ENCODE measurements around the gene TK2.
A peak's percentile ranks its signal among the peaks of the same experiment; 100 is the strongest.
"Not testable (repeated sequence)": the region's sequence is repeated elsewhere in the genome, so short reads cannot be mapped to it uniquely, and the experiment has no call there.

TK2 gene

GRCh38 chr16:66469947-66470546 lies 79.9 kb downstream of the TK2 start:
- peak overlapping the region in 1 of 2 donors; percentile 59 for H3K27ac Mint-ChIP-seq
- DNase-seq, result no peak
- H3K27me3 Mint-ChIP-seq, result no peaks in the 10 kb centered on the region
- H3K4me3 Mint-ChIP-seq, result no peak overlapping the region
- H3K4me1 Mint-ChIP-seq, result peaks cover 16% of the 10 kb centered on the region
- no peaks in the 10 kb centered on the region for H3K9me3 Mint-ChIP-seq
- no peak for ATAC-seq

DNA sequence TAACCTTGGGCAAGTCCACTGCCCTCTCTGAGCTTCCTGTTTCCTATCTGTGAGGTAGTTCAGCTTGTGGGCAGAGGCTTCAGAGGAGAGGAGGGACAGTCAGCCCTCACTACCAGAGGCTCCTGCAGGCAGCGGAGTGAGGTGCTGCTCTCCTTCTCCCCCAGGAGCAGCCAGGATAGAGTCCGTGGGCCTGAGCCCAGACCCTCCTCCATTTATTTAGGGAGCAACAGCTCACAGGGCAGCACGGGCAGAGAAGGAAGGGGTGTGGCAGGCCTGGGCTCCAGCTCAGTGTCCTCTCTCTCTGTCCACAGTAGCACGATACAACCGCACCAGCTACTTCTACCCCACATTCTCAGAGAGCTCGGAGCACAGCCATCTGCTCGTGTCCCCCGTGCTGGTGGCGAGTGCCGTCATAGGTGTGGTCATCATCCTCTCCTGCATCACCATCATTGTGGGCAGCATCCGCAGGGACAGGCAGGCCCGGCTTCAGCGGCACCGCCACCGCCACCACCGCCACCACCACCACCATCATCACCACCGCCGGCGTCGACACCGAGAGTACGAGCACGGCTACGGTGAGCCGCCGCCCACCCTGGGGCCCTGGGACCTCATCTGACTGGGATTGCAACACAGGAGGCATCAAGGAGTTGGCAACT lies 80.5 kb downstream of the TK2 start:
- no peaks in the 10 kb centered on the region for H3K27me3 Mint-ChIP-seq
- H3K27ac Mint-ChIP-seq, result peak overlapping the region in 1 of 2 donors; percentile 64
- DNase-seq (no peak), ATAC-seq (no peak)
- H3K4me1 Mint-ChIP-seq, result peaks cover 10% of the 10 kb centered on the region
- no peaks in the 10 kb centered on the region for H3K9me3 Mint-ChIP-seq
- H3K4me3 Mint-ChIP-seq, result no peak overlapping the region

DNA sequence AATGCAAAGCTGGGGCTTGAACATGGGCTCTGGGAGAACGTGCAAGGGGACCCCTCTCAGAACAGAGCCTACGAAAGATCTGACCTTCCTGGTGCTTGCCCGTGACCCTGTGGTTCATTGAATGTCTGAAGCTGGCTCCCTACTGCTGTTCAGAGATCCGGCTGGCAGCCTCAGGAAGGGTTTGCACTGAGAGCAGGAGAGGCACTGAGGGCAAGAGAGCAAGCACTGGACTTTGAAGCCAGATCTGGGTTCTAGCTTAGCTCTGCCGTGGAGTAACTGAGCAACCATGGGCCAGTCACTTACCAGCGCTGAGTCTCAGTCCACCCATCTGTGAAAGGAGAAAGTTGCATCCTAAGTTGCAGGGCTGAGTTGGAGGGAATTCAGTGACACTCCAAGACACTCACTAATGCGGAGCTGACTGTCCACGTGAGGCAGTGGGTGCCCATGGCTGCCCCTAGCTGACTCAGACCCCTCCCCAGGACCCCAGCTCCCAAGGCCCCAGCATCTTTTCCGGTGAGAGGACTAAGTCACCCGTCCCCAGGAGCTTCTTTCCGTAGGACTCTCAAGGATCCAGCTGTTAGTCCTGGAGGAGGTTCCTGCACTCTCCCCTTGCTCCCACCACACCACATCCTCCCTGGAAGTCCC lies 81.5 kb downstream of the TK2 start:
- no peak for DNase-seq
- ATAC-seq, result no peak
- H3K27me3 Mint-ChIP-seq, result peaks cover 9% of the 10 kb centered on the region
- H3K4me3 Mint-ChIP-seq, result no peak overlapping the region
- no peak overlapping the region for H3K27ac Mint-ChIP-seq
- no peaks in the 10 kb centered on the region for H3K9me3 Mint-ChIP-seq
- H3K4me1 Mint-ChIP-seq, result no peaks in the 10 kb centered on the region

- no peak for ATAC-seq
- H3K4me3 Mint-ChIP-seq, result no peak overlapping the region
- H3K27ac Mint-ChIP-seq, result no peak overlapping the region
- peaks cover 17% of the 10 kb centered on the region for H3K27me3 Mint-ChIP-seq
- no peak for DNase-seq
- H3K4me1 Mint-ChIP-seq, result no peaks in the 10 kb centered on the region
- H3K9me3 Mint-ChIP-seq, result no peaks in the 10 kb centered on the region
Observed at GRCh38 chr16:66467611-66468010, 82.3 kb downstream of the TK2 start.

GRCh38 chr16:66466636-66467035 lies 83.3 kb downstream of the TK2 start:
- H3K27ac Mint-ChIP-seq, ATAC-seq, H3K4me3 Mint-ChIP-seq, H3K4me1 Mint-ChIP-seq, H3K9me3 Mint-ChIP-seq, DNase-seq: not testable (repeated sequence)
- peaks cover 27% of the 10 kb centered on the region for H3K27me3 Mint-ChIP-seq

- H3K9me3 Mint-ChIP-seq, H3K4me1 Mint-ChIP-seq, ATAC-seq, DNase-seq, H3K27ac Mint-ChIP-seq, H3K4me3 Mint-ChIP-seq: not testable (repeated sequence)
- peaks cover 29% of the 10 kb centered on the region for H3K27me3 Mint-ChIP-seq
Observed at GRCh38 chr16:66465946-66466345, 84.0 kb downstream of the TK2 start.

GRCh38 chr16:66462912-66463311 lies 87.0 kb downstream of the TK2 start:
- no peaks in the 10 kb centered on the region for H3K9me3 Mint-ChIP-seq
- peaks cover 60% of the 10 kb centered on the region for H3K27me3 Mint-ChIP-seq
- H3K4me1 Mint-ChIP-seq, result no peaks in the 10 kb centered on the region

DNA sequence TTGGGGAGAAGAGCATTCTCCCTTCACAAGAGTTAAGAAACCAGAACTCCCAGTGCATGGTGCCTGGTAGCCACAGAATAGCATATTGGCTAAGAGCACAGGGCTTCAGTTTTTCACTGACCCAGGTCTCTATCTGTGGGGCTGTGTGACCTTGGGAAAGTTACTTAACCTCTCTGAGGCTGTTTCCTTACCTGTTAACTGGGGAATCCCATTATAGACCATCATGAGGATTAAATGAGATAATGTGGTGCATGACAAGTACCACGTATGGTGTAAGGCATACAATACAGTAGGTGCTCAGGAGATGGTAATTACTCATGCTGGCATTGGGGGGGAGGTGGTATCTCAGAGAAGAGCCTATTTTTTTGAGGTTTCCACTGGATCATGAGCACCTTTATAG lies 89.2 kb downstream of the TK2 start:
- DNase-seq (no peak), ATAC-seq (no peak)
- H3K27me3 Mint-ChIP-seq, result peaks cover 63% of the 10 kb centered on the region
- no peak overlapping the region for H3K27ac Mint-ChIP-seq
- H3K4me1 Mint-ChIP-seq, result no peaks in the 10 kb centered on the region
- H3K4me3 Mint-ChIP-seq, result no peak overlapping the region
- no peaks in the 10 kb centered on the region for H3K9me3 Mint-ChIP-seq

More at GRCh38 chr16:66462912-66463311, 87.0 kb downstream of the TK2 start:
- Mint-ChIP-seq H3K4me3 (no peak overlapping the region), H3K27ac (no peak overlapping the region)
- DNase-seq (no peak), ATAC-seq (no peak)

DNA sequence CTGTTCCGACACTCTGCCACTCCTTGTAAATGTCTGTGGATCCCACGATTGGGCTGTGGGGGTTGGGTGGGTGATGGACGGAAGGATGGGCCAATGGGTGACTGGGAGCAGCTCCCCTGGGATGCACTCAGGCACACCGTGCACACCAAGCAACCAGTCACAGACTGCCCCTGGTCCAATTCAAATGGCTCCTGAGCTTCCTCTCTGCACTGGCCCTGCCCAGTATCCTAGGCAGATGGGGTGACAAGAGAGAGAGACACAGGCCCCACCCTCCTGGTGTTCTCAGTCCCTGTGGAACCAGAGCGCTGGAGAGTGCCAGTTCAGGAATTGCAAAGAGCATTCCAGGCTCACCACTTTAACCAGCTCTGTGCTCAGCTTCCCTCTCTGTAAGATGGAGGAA lies 90.0 kb downstream of the TK2 start:
- H3K27me3 Mint-ChIP-seq, result peaks cover 63% of the 10 kb centered on the region
- ATAC-seq, result no peak

GRCh38 chr16:66458853-66459252 lies 91.1 kb downstream of the TK2 start:
- H3K27me3 Mint-ChIP-seq, result peaks cover 58% of the 10 kb centered on the region
- H3K4me1 Mint-ChIP-seq, result no peaks in the 10 kb centered on the region
- ATAC-seq (no peak), DNase-seq (no peak)
- peak overlapping the region in 1 of 2 donors; percentile 92 for H3K27ac Mint-ChIP-seq
- H3K4me3 Mint-ChIP-seq, result no peak overlapping the region
- H3K9me3 Mint-ChIP-seq, result no peaks in the 10 kb centered on the region

More for the DNA sequence above, 90.0 kb downstream of the TK2 start:
- H3K9me3 Mint-ChIP-seq, result no peaks in the 10 kb centered on the region
- DNase-seq, result no peak
- no peaks in the 10 kb centered on the region for H3K4me1 Mint-ChIP-seq
- H3K27ac Mint-ChIP-seq, result no peak overlapping the region
- H3K4me3 Mint-ChIP-seq, result no peak overlapping the region

DNA sequence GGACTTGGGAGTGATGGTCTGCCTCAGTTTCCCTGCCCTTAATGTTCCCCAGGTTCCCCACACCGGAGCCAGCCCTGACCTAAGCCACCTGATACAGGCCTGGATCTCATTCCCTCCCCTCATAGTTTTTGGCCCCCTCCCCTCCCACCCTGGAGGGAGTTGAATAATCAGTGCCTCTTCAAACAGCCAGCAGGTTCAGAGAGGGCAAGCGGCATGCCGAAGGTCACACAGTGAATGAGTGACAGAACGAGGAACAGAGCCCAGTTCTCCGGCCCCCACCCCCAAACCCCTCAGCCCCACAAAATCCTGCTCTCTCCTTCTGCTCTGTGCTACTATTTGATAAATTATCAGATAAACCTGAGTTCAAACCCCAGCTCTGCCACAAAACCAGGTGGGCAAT lies 91.6 kb downstream of the TK2 start:
- Mint-ChIP-seq H3K4me1 (no peaks in the 10 kb centered on the region), H3K4me3 (no peak overlapping the region), H3K9me3 (no peaks in the 10 kb centered on the region), H3K27ac (no peak overlapping the region), H3K27me3 (peaks cover 53% of the 10 kb centered on the region)
- ATAC-seq, result no peak
- DNase-seq, result no peak

Data from stimulated activated naive CD8-positive, alpha-beta T cell treated with anti-CD3 and anti-CD28 coated beads, Interleukin-15, amount 100 ng/mL, for 72 hours (primary cell).